ENCODE data around the gene CR1L.
"Not testable (repeated sequence)": the region's sequence is repeated elsewhere in the genome, so short reads cannot be mapped to it uniquely, and the experiment has no call there.

The CR1L gene

GRCh38 chr1:207631137-207631536 is 13.8 kb upstream of the CR1L start:
- Histone ChIP-seq H3K4me1 (ENCODE audit: control insufficient read depth, insufficient read depth, low read length) (no peaks in the 10 kb centered on the region), H3K36me3 (ENCODE audit: control insufficient read depth in 2 of 2, insufficient read depth in 1 of 2, low read length in 2 of 2) (no peaks in the 10 kb centered on the region), H3K4me3 (ENCODE audit: low read depth, low read length) (no peak overlapping the region), H3K27ac (ENCODE audit: extremely low read depth, low read depth, low read length) (no peak overlapping the region), H3K9me3 (ENCODE audit: control insufficient read depth, insufficient read depth, low read depth, low read length) (no peaks in the 10 kb centered on the region)
- POLR2A ChIA-PET = no interaction called here
- CTCF ChIA-PET = interaction anchor here (0.5 to 3.9 kb wide), 2 partner anchors 11 to 15 kb away, joined by 3 to 27 read pairs; no protein-coding TSS in a partner anchor
- TF ChIP-seq ZNF488 (tag by site-specific recombination; IDR thresholded peaks at IDR 0.05) (no peak), SP3 (tag by site-specific recombination; IDR thresholded peaks at IDR 0.05) (no peak), KLF7 (tag by site-specific recombination; IDR thresholded peaks at IDR 0.05; ENCODE audit: borderline replicate concordance) (no peak), ZSCAN23 (tag by site-specific recombination; IDR thresholded peaks at IDR 0.05) (no peak), ZNF473 (tag by site-specific recombination; IDR thresholded peaks at IDR 0.05) (no peak), ZNF184 (tag by site-specific recombination; IDR thresholded peaks at IDR 0.05) (no peak), ZNF146 (tag by site-specific recombination; IDR thresholded peaks at IDR 0.05) (no peak), ZNF830 (tag by site-specific recombination; IDR thresholded peaks at IDR 0.05; ENCODE audit: low read depth) (no peak)

- H3K4me1 ChIP-seq (ENCODE audit: control insufficient read depth, insufficient read depth, low read length) = no peaks in the 10 kb centered on the region
- H3K27ac ChIP-seq (ENCODE audit: extremely low read depth, low read depth, low read length) = no peak overlapping the region
- TF ChIP-seq ZNF600 (tag by site-specific recombination; IDR thresholded peaks at IDR 0.05) (no peak), YY1 (tag by site-specific recombination; IDR thresholded peaks at IDR 0.05) (no peak), ZBTB10 (tag by site-specific recombination; IDR thresholded peaks at IDR 0.05) (no peak), ZNF133 (tag by site-specific recombination; IDR thresholded peaks at IDR 0.05) (no peak), REPIN1 (tag by site-specific recombination; IDR thresholded peaks at IDR 0.05; ENCODE audit: low read depth) (no peak), ZNF704 (tag by site-specific recombination; IDR thresholded peaks at IDR 0.05) (no peak), ZNF654 (tag by site-specific recombination; IDR thresholded peaks at IDR 0.05; ENCODE audit: low read depth) (no peak), ZNF24 (tag by site-specific recombination; IDR thresholded peaks at IDR 0.05) (no peak), KLF16 (tag by site-specific recombination; IDR thresholded peaks at IDR 0.05) (no peak)
- H3K4me3 ChIP-seq (ENCODE audit: low read depth, low read length) = no peak overlapping the region
- CTCF ChIA-PET = interaction anchor here (1.0 kb wide), 1 partner anchor 21 kb away, joined by 3 read pairs; no protein-coding TSS in a partner anchor
- POLR2A ChIA-PET = no interaction called here
- no peaks in the 10 kb centered on the region for H3K9me3 ChIP-seq (ENCODE audit: control insufficient read depth, insufficient read depth, low read depth, low read length)
- no peaks in the 10 kb centered on the region for H3K36me3 ChIP-seq (ENCODE audit: control insufficient read depth in 2 of 2, insufficient read depth in 1 of 2, low read length in 2 of 2)
Measured at GRCh38 chr1:207633226-207633625, 11.7 kb upstream of the CR1L start.

- H3K9me3 ChIP-seq (ENCODE audit: control insufficient read depth, insufficient read depth, low read depth, low read length); H3K27ac ChIP-seq (ENCODE audit: extremely low read depth, low read depth, low read length); H3K36me3 ChIP-seq (ENCODE audit: control insufficient read depth in 2 of 2, insufficient read depth in 1 of 2, low read length in 2 of 2); H3K4me1 ChIP-seq (ENCODE audit: control insufficient read depth, insufficient read depth, low read length); H3K4me3 ChIP-seq (ENCODE audit: low read depth, low read length); POLR2A ChIA-PET: not testable (repeated sequence)
- CTCF ChIA-PET = interaction anchor here (1.3 kb wide), 1 partner anchor 13 kb away, joined by 5 read pairs; no protein-coding TSS in a partner anchor
Measured at GRCh38 chr1:207633699-207634289, 11.1 kb upstream of the CR1L start.

GRCh38 chr1:207634293-207634692 is 10.6 kb upstream of the CR1L start:
- H3K9me3 ChIP-seq (ENCODE audit: control insufficient read depth, insufficient read depth, low read depth, low read length); H3K4me3 ChIP-seq (ENCODE audit: low read depth, low read length); H3K36me3 ChIP-seq (ENCODE audit: control insufficient read depth in 2 of 2, insufficient read depth in 1 of 2, low read length in 2 of 2); POLR2A ChIA-PET; H3K4me1 ChIP-seq (ENCODE audit: control insufficient read depth, insufficient read depth, low read length); H3K27ac ChIP-seq (ENCODE audit: extremely low read depth, low read depth, low read length): not testable (repeated sequence)
- CTCF ChIA-PET = interaction anchor here (0.6 to 1.3 kb wide), 2 partner anchors 13 to 129 kb away, joined by 4 to 5 read pairs; no protein-coding TSS in a partner anchor

GRCh38 chr1:207635569-207636186 is 9.3 kb upstream of the CR1L start:
- CTCF ChIA-PET; H3K27ac ChIP-seq (ENCODE audit: extremely low read depth, low read depth, low read length); H3K9me3 ChIP-seq (ENCODE audit: control insufficient read depth, insufficient read depth, low read depth, low read length); H3K4me3 ChIP-seq (ENCODE audit: low read depth, low read length); H3K4me1 ChIP-seq (ENCODE audit: control insufficient read depth, insufficient read depth, low read length); POLR2A ChIA-PET; H3K36me3 ChIP-seq (ENCODE audit: control insufficient read depth in 2 of 2, insufficient read depth in 1 of 2, low read length in 2 of 2): not testable (repeated sequence)
